Chondrocyte (in vitro differentiated cells): ENCODE results near the gene MTA3. TPM values are rescaled to one million over a fixed set of nuclear protein-coding genes. Genes with fewer than 3 reads are reported as not detected.

Experiments used
- DNase-seq: peaks from one replicate; pipeline ENCODE4 v3.0.0; 2021; ENCODE audit warnings: mixed read lengths, low spot score
- H3K27ac Mint-ChIP-seq: one replicate; pipeline ENCODE4 v1.8.0; 2021; ENCODE audit warnings: mild to moderate bottlenecking, moderate library complexity, mixed read lengths; ENCODE audit not compliant: unreplicated experiment
- H3K27me3 Mint-ChIP-seq: 2 replicates; pipeline ENCODE4 v1.8.0; 2021; ENCODE audit warnings: low read depth, mixed read lengths
- H3K36me3 Mint-ChIP-seq: 2 replicates; pipeline ENCODE4 v1.8.0; 2021; ENCODE audit warnings: low read depth, mixed read lengths
- H3K4me1 Mint-ChIP-seq: 2 replicates; pipeline ENCODE4 v1.8.0; 2021; ENCODE audit warnings: low read depth, mild to moderate bottlenecking, mixed read lengths
- H3K4me3 Mint-ChIP-seq: one replicate; pipeline ENCODE4 v1.8.0; 2021; ENCODE audit warnings: mild to moderate bottlenecking, moderate library complexity, mixed read lengths; ENCODE audit not compliant: unreplicated experiment
- H3K9me3 Mint-ChIP-seq: 2 replicates; pipeline ENCODE4 v1.8.0; 2021; ENCODE audit warnings: low read depth, mixed read lengths
- total RNA-seq: library from RNA; stranded (reverse); gene quantifications from 3 replicates; pipeline ENCODE4 v1.2.1, GENCODE V29; 2021
- TF ChIP-seq, protein P1 (sequence below): fragments of 200-600 bp; sonication (generic); IDR thresholded peaks from 2 replicates; pipeline ENCODE4 v1.5.0; 2021; ENCODE audit warnings: antibody characterized with exemption, mild to moderate bottlenecking, moderate library complexity

MTA3 gene
- total RNA-seq, 1 donor from 2014 or later: 39.3 TPM

DNA sequence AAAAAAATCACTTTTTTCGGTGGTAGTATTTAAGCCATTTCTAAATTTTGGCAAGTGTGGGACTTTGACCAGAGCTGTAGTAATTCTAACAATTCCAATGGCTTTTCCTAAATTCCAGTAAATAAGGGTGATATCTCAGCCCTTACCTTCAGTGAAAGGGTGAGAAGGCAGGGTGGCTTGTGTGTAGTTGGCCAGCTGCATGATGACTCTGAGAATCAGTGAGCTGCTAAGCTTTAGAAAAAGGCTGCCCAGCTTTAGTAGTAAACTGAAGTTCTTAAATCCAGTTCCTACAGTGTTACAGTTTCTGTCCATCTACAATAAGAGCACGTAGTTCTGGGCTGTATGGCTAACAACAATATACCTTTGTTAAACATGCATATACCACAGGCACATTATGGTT is 153.5 kb downstream of the MTA3 start:
- Mint-ChIP-seq H3K4me1 (peaks cover 10% of the 10 kb centered on the region), H3K36me3 (no peaks in the 10 kb centered on the region), H3K9me3 (no peaks in the 10 kb centered on the region), H3K4me3 (no peak overlapping the region), H3K27me3 (no peaks in the 10 kb centered on the region), H3K27ac (no peak overlapping the region)
- DNase-seq: no peak
- TF ChIP-seq, protein P1, sequence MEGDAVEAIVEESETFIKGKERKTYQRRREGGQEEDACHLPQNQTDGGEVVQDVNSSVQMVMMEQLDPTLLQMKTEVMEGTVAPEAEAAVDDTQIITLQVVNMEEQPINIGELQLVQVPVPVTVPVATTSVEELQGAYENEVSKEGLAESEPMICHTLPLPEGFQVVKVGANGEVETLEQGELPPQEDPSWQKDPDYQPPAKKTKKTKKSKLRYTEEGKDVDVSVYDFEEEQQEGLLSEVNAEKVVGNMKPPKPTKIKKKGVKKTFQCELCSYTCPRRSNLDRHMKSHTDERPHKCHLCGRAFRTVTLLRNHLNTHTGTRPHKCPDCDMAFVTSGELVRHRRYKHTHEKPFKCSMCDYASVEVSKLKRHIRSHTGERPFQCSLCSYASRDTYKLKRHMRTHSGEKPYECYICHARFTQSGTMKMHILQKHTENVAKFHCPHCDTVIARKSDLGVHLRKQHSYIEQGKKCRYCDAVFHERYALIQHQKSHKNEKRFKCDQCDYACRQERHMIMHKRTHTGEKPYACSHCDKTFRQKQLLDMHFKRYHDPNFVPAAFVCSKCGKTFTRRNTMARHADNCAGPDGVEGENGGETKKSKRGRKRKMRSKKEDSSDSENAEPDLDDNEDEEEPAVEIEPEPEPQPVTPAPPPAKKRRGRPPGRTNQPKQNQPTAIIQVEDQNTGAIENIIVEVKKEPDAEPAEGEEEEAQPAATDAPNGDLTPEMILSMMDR: no peak

DNA sequence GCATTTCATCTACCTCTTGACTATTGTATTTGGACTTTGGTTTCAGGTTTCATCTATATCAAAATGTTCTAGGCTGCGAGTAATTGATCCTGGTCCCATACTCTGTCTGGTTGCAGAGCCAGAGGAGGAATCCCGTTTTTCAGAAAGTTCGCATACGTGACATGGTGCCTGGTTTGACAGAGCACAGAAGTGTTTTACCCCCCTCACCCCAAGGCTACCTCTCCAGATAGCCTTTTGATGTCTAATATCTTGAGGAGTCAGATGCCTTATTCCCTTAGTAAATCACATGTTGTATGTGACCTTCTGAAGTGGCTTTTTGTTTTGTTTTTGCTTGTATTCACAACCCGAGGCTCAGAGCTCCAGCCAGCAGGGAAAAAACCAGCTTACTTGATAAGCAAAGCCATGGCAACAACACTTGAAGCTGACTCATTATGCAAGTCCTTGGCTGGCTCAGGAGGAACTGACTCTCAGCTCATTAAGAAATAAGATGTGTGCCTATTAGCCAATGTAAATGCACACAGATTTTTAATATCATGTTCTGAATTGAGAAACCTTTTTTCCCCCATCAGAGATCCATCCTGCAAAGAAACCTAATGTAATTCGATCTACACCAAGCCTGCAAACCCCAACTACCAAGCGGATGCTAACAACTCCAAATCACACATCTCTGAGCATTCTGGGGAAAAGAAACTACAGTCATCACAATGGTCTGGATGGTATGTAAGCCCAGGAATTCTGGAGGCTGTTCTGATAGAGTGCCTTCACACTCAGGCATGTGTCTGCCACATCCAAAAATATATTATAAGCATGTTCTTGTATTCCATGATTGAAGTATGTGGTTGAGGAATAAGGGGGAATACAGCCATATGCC is 154.1 kb downstream of the MTA3 start:
- peaks cover 2% of the 10 kb centered on the region for H3K36me3 Mint-ChIP-seq
- H3K27ac Mint-ChIP-seq: peak overlapping the region; percentile 41
- H3K9me3 Mint-ChIP-seq: no peaks in the 10 kb centered on the region
- TF ChIP-seq, protein P1: no peak
- no peak overlapping the region for H3K4me3 Mint-ChIP-seq
- DNase-seq: no peak
- peaks cover 10% of the 10 kb centered on the region for H3K4me1 Mint-ChIP-seq
- H3K27me3 Mint-ChIP-seq: no peaks in the 10 kb centered on the region

DNA sequence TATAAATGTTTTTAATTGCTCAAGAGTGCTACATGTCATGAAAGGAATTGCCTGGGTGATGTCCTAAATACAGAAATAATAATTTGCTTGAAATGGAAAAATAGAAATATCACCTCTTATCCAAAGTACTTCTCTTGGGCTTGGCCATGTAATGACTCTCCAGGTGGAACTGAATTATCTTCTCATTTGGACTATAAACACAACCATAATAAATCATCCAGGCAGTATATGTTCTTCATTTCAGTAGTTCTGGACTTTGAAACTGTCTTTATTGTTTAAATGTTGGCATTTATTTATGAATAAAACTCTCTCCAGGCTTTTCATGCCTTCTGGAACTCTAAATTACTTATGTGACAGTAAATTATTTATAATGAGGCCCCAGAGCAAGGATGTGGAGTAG is 155.0 kb downstream of the MTA3 start:
- Mint-ChIP-seq H3K4me3 (no peak overlapping the region), H3K36me3 (peaks cover 2% of the 10 kb centered on the region), H3K27ac (no peak overlapping the region), H3K27me3 (no peaks in the 10 kb centered on the region), H3K9me3 (no peaks in the 10 kb centered on the region), H3K4me1 (peaks cover 10% of the 10 kb centered on the region)
- no peak for DNase-seq
- TF ChIP-seq, protein P1: no peak

DNA sequence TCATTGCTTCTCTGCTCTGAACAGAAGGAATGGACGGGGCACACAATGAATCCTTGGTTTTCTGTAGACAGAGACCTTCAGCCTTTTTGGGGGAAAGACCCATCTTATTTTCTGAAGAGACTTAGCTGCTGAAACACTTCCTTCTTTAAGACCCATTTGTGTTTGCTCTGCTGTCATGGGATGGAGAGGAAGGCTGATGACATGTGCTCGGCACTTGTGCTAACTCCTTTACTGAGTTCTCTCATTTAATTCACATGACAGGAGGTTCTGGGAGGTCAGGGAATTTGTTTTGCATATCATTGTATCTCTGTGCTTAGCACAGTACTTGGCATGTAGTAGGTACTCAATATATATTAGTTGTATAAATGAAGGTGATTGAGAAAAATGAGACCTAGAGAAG is 156.5 kb downstream of the MTA3 start:
- H3K9me3 Mint-ChIP-seq: peaks cover 5% of the 10 kb centered on the region
- H3K27ac Mint-ChIP-seq: no peak overlapping the region
- no peak for DNase-seq
- H3K36me3 Mint-ChIP-seq: peaks cover 9% of the 10 kb centered on the region
- H3K4me1 Mint-ChIP-seq: peaks cover 13% of the 10 kb centered on the region
- no peaks in the 10 kb centered on the region for H3K27me3 Mint-ChIP-seq
- no peak overlapping the region for H3K4me3 Mint-ChIP-seq
- TF ChIP-seq, protein P1: no peak

DNA sequence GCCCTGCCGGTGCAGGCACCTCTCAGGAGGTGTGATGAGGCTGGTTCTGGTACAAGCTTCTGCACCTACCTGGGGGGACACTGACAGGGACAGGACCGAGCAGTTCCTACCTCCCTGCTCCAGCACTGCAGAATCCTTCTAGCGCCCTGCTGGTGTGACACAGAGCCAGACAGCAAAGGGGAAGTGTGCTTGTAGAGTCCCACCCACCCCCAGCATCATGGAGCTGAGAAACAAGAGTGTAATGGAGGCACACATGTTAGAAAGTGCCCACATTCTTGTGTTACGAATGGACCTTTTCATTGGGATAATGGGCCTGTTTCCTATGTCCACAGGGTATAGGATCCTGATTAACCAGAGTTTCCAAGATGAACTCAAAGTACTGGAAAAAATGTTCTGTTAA is 157.2 kb downstream of the MTA3 start:
- H3K9me3 Mint-ChIP-seq: peaks cover 10% of the 10 kb centered on the region
- no peaks in the 10 kb centered on the region for H3K27me3 Mint-ChIP-seq
- H3K27ac Mint-ChIP-seq: no peak overlapping the region
- TF ChIP-seq, protein P1: no peak
- no peak for DNase-seq
- no peak overlapping the region for H3K4me3 Mint-ChIP-seq
- H3K4me1 Mint-ChIP-seq: peaks cover 13% of the 10 kb centered on the region
- peaks cover 12% of the 10 kb centered on the region for H3K36me3 Mint-ChIP-seq
